ENCODE measurements around the gene PILRA. TPM values are rescaled to one million over a fixed set of nuclear protein-coding genes. Genes with fewer than 3 reads are reported as not detected.

PILRA gene
- total and polyA plus RNA-seq, 2 of the 13 experiments (the other 11 are each of a cell fraction or from before 2014, with no cell fraction given), result 0.13 to 1.3 TPM

DNA sequence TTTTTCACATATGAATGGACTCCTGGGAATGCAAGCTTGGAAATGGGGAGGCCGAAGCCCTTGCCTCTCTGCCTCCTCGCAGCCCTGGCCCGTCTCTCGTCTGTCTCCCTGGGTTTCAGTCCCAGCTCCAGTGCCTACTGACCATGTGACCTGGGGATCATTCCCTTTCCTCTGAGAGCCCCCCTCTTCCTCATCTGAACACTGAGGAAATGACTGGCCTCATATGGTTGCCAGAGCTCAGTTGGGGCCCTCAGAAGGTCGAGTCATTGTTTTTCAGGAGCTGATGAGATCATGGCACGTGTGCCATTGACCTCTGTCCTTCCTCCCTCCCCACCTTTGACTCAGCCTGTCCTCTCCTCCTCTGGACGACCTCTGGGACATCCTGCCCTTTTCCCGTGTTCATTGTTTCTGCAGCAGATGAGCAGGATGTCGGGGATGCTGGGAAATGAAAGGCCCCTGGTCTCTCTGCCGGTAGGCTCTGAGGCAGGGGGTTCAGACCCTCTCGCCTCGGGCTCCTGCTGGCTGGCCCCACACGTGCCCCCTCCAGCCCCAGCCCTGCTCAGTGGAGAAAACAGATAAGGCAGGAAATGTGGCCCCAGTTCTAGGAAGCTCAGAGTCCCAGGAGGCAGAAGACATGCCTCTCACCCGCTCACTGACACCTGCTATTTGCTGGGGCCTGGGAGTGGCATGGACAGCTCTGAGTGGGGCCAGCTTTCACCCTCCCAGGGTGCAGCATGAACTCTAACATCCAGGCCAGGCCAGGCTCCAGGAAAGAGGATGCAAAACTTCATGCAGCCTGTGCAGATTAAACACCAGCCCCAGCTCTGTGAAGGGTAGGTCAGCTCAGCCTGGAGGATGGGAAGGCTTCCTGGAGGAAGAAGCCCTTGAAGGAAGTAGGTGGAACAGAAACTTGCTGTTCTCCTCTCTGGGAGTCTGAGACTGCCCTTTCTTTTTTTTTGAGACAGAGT is 71.3 kb downstream of the PILRA start (continued):
- no peak for TF ChIP-seq ZNF407 (CRISPR knock-in tag; IDR thresholded peaks at IDR 0.05; ENCODE audit: not compliant biosample characterization)
- no peak for TF ChIP-seq ZNF251 (CRISPR knock-in tag; IDR thresholded peaks at IDR 0.05)
- no peak for TF ChIP-seq YY1 (IDR thresholded peaks at IDR 0.05; ENCODE audit: insufficient read depth, insufficient replicate concordance, low read depth, low read length)
- TF ChIP-seq TIGD3 (CRISPR knock-in tag; IDR thresholded peaks at IDR 0.05; ENCODE audit: borderline replicate concordance), result no peak
- TF ChIP-seq, protein P1, sequence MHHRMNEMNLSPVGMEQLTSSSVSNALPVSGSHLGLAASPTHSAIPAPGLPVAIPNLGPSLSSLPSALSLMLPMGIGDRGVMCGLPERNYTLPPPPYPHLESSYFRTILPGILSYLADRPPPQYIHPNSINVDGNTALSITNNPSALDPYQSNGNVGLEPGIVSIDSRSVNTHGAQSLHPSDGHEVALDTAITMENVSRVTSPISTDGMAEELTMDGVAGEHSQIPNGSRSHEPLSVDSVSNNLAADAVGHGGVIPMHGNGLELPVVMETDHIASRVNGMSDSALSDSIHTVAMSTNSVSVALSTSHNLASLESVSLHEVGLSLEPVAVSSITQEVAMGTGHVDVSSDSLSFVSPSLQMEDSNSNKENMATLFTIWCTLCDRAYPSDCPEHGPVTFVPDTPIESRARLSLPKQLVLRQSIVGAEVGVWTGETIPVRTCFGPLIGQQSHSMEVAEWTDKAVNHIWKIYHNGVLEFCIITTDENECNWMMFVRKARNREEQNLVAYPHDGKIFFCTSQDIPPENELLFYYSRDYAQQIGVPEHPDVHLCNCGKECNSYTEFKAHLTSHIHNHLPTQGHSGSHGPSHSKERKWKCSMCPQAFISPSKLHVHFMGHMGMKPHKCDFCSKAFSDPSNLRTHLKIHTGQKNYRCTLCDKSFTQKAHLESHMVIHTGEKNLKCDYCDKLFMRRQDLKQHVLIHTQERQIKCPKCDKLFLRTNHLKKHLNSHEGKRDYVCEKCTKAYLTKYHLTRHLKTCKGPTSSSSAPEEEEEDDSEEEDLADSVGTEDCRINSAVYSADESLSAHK (CRISPR knock-in tag; IDR thresholded peaks at IDR 0.05; ENCODE audit: borderline replicate concordance), result no peak
- peak; percentile 45; the same call in 1 of the 2 replicates for TF ChIP-seq ZNF589 (CRISPR knock-in tag; conservative IDR thresholded peaks at IDR 0.05)
- peak; percentile 46 for TF ChIP-seq SKI (IDR thresholded peaks at IDR 0.05; ENCODE audit: partially characterized antibody)
- TF ChIP-seq ZNF253 (CRISPR knock-in tag; IDR thresholded peaks at IDR 0.05; ENCODE audit: borderline replicate concordance), result no peak
- TF ChIP-seq, protein P2, sequence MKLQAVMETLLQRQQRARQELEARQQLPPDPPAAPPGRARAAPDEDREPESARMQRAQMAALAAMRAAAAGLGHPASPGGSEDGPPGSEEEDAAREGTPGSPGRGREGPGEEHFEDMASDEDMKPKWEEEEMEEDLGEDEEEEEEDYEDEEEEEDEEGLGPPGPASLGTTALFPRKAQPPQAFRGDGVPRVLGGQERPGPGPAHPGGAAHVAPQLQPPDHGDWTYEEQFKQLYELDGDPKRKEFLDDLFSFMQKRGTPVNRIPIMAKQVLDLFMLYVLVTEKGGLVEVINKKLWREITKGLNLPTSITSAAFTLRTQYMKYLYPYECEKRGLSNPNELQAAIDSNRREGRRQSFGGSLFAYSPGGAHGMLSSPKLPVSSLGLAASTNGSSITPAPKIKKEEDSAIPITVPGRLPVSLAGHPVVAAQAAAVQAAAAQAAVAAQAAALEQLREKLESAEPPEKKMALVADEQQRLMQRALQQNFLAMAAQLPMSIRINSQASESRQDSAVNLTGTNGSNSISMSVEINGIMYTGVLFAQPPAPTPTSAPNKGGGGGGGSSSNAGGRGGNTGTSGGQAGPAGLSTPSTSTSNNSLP (IDR thresholded peaks at IDR 0.05; ENCODE audit: low read depth, low read length), result no peak; the same call in 1 of the 2 replicates
- TF ChIP-seq ZBTB44 (CRISPR knock-in tag; IDR thresholded peaks at IDR 0.05), result no peak

Measured in HepG2 (cell line).